HepG2 (cell line): ENCODE results near the gene ELMOD3. TPM values are rescaled to one million over a fixed set of nuclear protein-coding genes. Genes with fewer than 3 reads are reported as not detected.

Source experiments
- AGO2 ChIP-seq: fragments of 200-400 bp; formaldehyde crosslinking; optimal IDR thresholded peaks from 2 replicates; pipeline ENCODE3; 2017; ENCODE audit warnings: mild to moderate bottlenecking, low read depth, low read length, moderate library complexity
- ARNT ChIP-seq: fragments of 450-650 bp; IDR thresholded peaks from 2 replicates; pipeline ENCODE4 v1.6.1; 2017
- ASH2L ChIP-seq: fragments of 300-600, 200-600 bp; sonication (generic); IDR thresholded peaks from 2 replicates; pipeline ENCODE4 v1.7.0; 2017; ENCODE audit warnings: low read depth, mild to moderate bottlenecking, moderate library complexity, mixed read lengths, low read length; ENCODE audit not compliant: insufficient read length
- CENPT ChIP-seq: sonication (generic); formaldehyde crosslinking; IDR thresholded peaks from 2 replicates; pipeline ENCODE4 v1.8.0; 2022; ENCODE audit warnings: low read depth, mild to moderate bottlenecking, moderate library complexity, missing genetic modification reagents
- CERS6 ChIP-seq: sonication (generic); formaldehyde crosslinking; IDR thresholded peaks from 2 replicates; pipeline ENCODE4 v1.5.0; 2020; ENCODE audit warnings: missing genetic modification reagents
- EZH2 ChIP-seq: conservative IDR thresholded peaks from 2 replicates; pipeline ENCODE4 v1.6.1; 2012; ENCODE audit warnings: mild to moderate bottlenecking, low read depth, low read length, moderate library complexity
- GATAD2A ChIP-seq: IDR thresholded peaks from 2 replicates; pipeline ENCODE4 v1.6.1; 2016
- MXD4 ChIP-seq: IDR thresholded peaks from 2 replicates; pipeline ENCODE4 v1.6.1; 2016; ENCODE audit warnings: mild to moderate bottlenecking, missing biosample characterization, missing genetic modification reagents
- NFKB2 ChIP-seq: sonication (generic); formaldehyde crosslinking; IDR thresholded peaks from 2 replicates; pipeline ENCODE4 v1.4.0; 2020; ENCODE audit warnings: missing genetic modification reagents, borderline replicate concordance
- NRL ChIP-seq: sonication (generic); formaldehyde crosslinking; IDR thresholded peaks from 2 replicates; pipeline ENCODE4 v1.5.0; 2020; ENCODE audit warnings: missing genetic modification reagents, mild to moderate bottlenecking, moderate library complexity, borderline replicate concordance
- PAF1 ChIP-seq: IDR thresholded peaks from 2 replicates; pipeline ENCODE4 v1.6.1; 2016; ENCODE audit warnings: missing genetic modification reagents, missing compliant biosample characterization
- POLR2G ChIP-seq: fragments of 200-400 bp; formaldehyde crosslinking; IDR thresholded peaks from 2 replicates; pipeline ENCODE4 v1.6.1; 2018; ENCODE audit warnings: mild to moderate bottlenecking, low read depth, low read length, moderate library complexity
- SMARCC2 ChIP-seq: fragments of 450-650 bp; IDR thresholded peaks from 2 replicates; pipeline ENCODE4 v1.6.1; 2017; ENCODE audit warnings: antibody characterized with exemption, mild to moderate bottlenecking
- SOX13 ChIP-seq, 3 experiments: fragments of 450-650 bp in 1 of 3; sonication (generic) in 1 of 3; formaldehyde crosslinking in 1 of 3; IDR thresholded peaks in 2 of 3; conservative IDR thresholded peaks in 1 of 3; 2 replicates each; pipeline versions ENCODE4 v1.5.0 to v1.6.1; 2016 to 2020; ENCODE audit warnings: antibody characterized with exemption in 1 of 3, mild to moderate bottlenecking in 1 of 3, missing compliant biosample characterization in 1 of 3, missing genetic modification reagents in 1 of 3, moderate library complexity in 1 of 3
- SP2 ChIP-seq: sonication (generic); formaldehyde crosslinking; IDR thresholded peaks from 2 replicates; pipeline ENCODE4 v1.5.1; 2020; ENCODE audit warnings: mild to moderate bottlenecking, missing genetic modification reagents
- ZBTB37 ChIP-seq: sonication (generic); formaldehyde crosslinking; IDR thresholded peaks from 2 replicates; pipeline ENCODE4 v1.4.0; 2020; ENCODE audit warnings: mild to moderate bottlenecking, missing genetic modification reagents
- ZBTB46 ChIP-seq: sonication (generic); formaldehyde crosslinking; IDR thresholded peaks from 2 replicates; pipeline ENCODE4 v1.4.0; 2020; ENCODE audit warnings: mild to moderate bottlenecking, missing genetic modification reagents, borderline replicate concordance
- ZNF296 ChIP-seq: sonication (generic); formaldehyde crosslinking; conservative IDR thresholded peaks from 2 replicates; pipeline ENCODE4 v1.5.0; 2020; ENCODE audit warnings: mild to moderate bottlenecking, missing genetic modification reagents
- ZNF354B ChIP-seq: sonication (generic); formaldehyde crosslinking; IDR thresholded peaks from 2 replicates; pipeline ENCODE4 v1.8.0; 2022; ENCODE audit warnings: mild to moderate bottlenecking, missing genetic modification reagents
- ZNF414 ChIP-seq: sonication (generic); formaldehyde crosslinking; IDR thresholded peaks from 2 replicates; pipeline ENCODE4 v1.5.0; 2020; ENCODE audit warnings: missing genetic modification reagents
- ZNF501 ChIP-seq: sonication (generic); formaldehyde crosslinking; IDR thresholded peaks from 2 replicates; pipeline ENCODE4 v1.5.1; 2020; ENCODE audit warnings: mild to moderate bottlenecking, moderate library complexity, missing genetic modification reagents
- ZNF510 ChIP-seq: sonication (generic); formaldehyde crosslinking; IDR thresholded peaks from 2 replicates; pipeline ENCODE4 v1.4.0; 2020; ENCODE audit warnings: low read depth, mild to moderate bottlenecking, missing genetic modification reagents
- ZNF572 ChIP-seq: sonication (generic); formaldehyde crosslinking; IDR thresholded peaks from 2 replicates; pipeline ENCODE4 v1.5.1; 2020; ENCODE audit warnings: mild to moderate bottlenecking, missing genetic modification reagents
- ZNF607 ChIP-seq: sonication (generic); formaldehyde crosslinking; IDR thresholded peaks from 2 replicates; pipeline ENCODE4 v1.5.1; 2020; ENCODE audit warnings: missing genetic modification reagents, mild to moderate bottlenecking, borderline replicate concordance
- ZNF792 ChIP-seq: IDR thresholded peaks from 2 replicates; pipeline ENCODE4 v1.6.1; 2016
- ZNF841 ChIP-seq: sonication (generic); formaldehyde crosslinking; IDR thresholded peaks from 2 replicates; pipeline ENCODE4 v1.8.1; 2023; ENCODE audit warnings: missing genetic modification reagents, borderline replicate concordance
- polyA plus RNA-seq, 8 experiments: library from polyadenylated mRNA; depleted of rRNA in 3 of 8; stranded (reverse) in 7 of 8; unstranded in 1 of 8; fragments of >200 nt; fragmentation: Illumina TruSeq in 4 of 8; extraction: Trizol in 4 of 8; gene quantifications; 2 replicates each; pipeline versions ENCODE4 v1.2.1 to v1.2.3, GENCODE V29; 2011 to 2016; ENCODE audit warnings: low read depth in 4 of 8, missing spikeins in 1 of 8, mixed read lengths in 1 of 8; ENCODE audit not compliant: insufficient read depth in 1 of 8
- total RNA-seq, 5 experiments: library from RNA; depleted of rRNA; stranded (reverse); fragments of >200 nt; fragmentation: Illumina TruSeq; extraction: Trizol; gene quantifications; 2 replicates each; pipeline ENCODE4 v1.2.3, GENCODE V29; 2016; ENCODE audit warnings: low read depth in 1 of 5

Gene ELMOD3
- total and polyA plus RNA-seq, 2 of the 13 experiments (the other 11 are each of a cell fraction or from before 2014, with no cell fraction given): 13.3 to 19.5 TPM

GRCh38 chr2:85309699-85310321 is 44.8 kb upstream of the ELMOD3 start (continued):
- no peak for TF ChIP-seq CERS6 (CRISPR knock-in tag)
- TF ChIP-seq ZBTB46 (CRISPR knock-in tag): no peak
- TF ChIP-seq NRL (CRISPR knock-in tag): 0 out of 2 replicates have a peak, but pooled peaks have one; percentile 52
- TF ChIP-seq SP2 (CRISPR knock-in tag): 0 out of 2 replicates have a peak, but pooled peaks have one; percentile 26
- TF ChIP-seq ZNF414 (CRISPR knock-in tag): no peak
- no peak for TF ChIP-seq MXD4 (CRISPR knock-in tag)
- peak; percentile 45; the same call in 1 of the 2 replicates for TF ChIP-seq POLR2G
- TF ChIP-seq ARNT: no peak
- TF ChIP-seq SMARCC2: no peak
- peak; percentile 73 for TF ChIP-seq ZNF501 (CRISPR knock-in tag)
- TF ChIP-seq CENPT (CRISPR knock-in tag): no peak
- peak; percentile 29; the same call in 1 of the 2 replicates for TF ChIP-seq ZNF607 (CRISPR knock-in tag)
- no peak for TF ChIP-seq GATAD2A (CRISPR knock-in tag)
- TF ChIP-seq ZNF354B (CRISPR knock-in tag): no peak
- TF ChIP-seq PAF1 (CRISPR knock-in tag): peak; percentile 29; the same call in 1 of the 2 replicates
- TF ChIP-seq ZNF572 (CRISPR knock-in tag): peak; percentile 51; the same call in 1 of the 2 replicates
- no peak for TF ChIP-seq ZNF510 (CRISPR knock-in tag)
- TF ChIP-seq ZNF792 (CRISPR knock-in tag): no peak
- peak; percentile 7 for TF ChIP-seq AGO2
- TF ChIP-seq EZH2: no peak
- TF ChIP-seq NFKB2 (CRISPR knock-in tag): peak; percentile 26; the same call in 1 of the 2 replicates
- TF ChIP-seq ASH2L: no peak
- TF ChIP-seq SOX13 (IDR thresholded peaks at IDR 0.05): no peak
- no peak for TF ChIP-seq SOX13 (CRISPR knock-in tag; conservative IDR thresholded peaks at IDR 0.05 in 1 of 2, IDR thresholded peaks at IDR 0.05 in 1 of 2)
- TF ChIP-seq ZNF841 (CRISPR knock-in tag): no peak
- 0 out of 2 replicates have a peak, but pooled peaks have one; percentile 30 for TF ChIP-seq ZBTB37 (CRISPR knock-in tag)
- no peak for TF ChIP-seq ZNF296 (CRISPR knock-in tag)
